Measurements from ENCODE around the gene MRTFA.
A peak's percentile ranks its signal among the peaks of the same experiment; 100 is the strongest.

GRCh38 chr22:40484906-40485669, 151.4 kb downstream of the MRTFA start:
- TF ChIP-seq, protein P1, sequence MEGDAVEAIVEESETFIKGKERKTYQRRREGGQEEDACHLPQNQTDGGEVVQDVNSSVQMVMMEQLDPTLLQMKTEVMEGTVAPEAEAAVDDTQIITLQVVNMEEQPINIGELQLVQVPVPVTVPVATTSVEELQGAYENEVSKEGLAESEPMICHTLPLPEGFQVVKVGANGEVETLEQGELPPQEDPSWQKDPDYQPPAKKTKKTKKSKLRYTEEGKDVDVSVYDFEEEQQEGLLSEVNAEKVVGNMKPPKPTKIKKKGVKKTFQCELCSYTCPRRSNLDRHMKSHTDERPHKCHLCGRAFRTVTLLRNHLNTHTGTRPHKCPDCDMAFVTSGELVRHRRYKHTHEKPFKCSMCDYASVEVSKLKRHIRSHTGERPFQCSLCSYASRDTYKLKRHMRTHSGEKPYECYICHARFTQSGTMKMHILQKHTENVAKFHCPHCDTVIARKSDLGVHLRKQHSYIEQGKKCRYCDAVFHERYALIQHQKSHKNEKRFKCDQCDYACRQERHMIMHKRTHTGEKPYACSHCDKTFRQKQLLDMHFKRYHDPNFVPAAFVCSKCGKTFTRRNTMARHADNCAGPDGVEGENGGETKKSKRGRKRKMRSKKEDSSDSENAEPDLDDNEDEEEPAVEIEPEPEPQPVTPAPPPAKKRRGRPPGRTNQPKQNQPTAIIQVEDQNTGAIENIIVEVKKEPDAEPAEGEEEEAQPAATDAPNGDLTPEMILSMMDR (IDR thresholded peaks at IDR 0.05 in 8 of 11, conservative IDR thresholded peaks at IDR 0.05 in 3 of 11): no peak
- peak in 1 of 3 donors; percentile 12 for TF ChIP-seq POLR2AphosphoS5 (IDR thresholded peaks at IDR 0.05)
